Activated effector memory CD4-positive, alpha-beta T cell treated with Interleukin-2 at 50 U/mL for 16 hours (primary cell): ENCODE measurements around the gene PPP1R2B.

Experiments
- DNase-seq: peaks from one replicate; pipeline ENCODE4 v3.0.0-alpha.2; 2020

PPP1R2B gene

GRCh38 chr5:156883316-156883875 lies 33.3 kb downstream of the PPP1R2B start:
- no peak for DNase-seq

DNA sequence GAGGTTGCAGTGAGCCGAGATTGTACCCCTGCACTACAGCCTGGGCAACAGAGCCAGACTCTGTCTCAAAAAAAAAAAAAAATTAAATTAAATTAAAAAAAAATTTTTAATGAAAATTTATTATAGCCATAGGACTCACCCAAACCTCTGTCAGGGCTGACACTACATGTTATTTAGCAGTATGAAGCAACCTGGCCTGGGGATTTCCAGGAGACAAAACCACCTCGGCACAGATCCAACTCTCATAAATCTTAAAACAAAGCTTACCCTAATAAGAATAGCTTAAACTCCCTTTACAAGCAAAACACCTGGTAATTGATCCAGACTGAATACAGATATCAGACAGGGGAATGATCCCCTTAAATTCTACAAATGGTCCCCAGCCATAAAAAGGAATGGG lies 38.4 kb downstream of the PPP1R2B start:
- no peak for DNase-seq

GRCh38 chr5:156892223-156892622 lies 42.1 kb downstream of the PPP1R2B start:
- DNase-seq, result no peak

DNA sequence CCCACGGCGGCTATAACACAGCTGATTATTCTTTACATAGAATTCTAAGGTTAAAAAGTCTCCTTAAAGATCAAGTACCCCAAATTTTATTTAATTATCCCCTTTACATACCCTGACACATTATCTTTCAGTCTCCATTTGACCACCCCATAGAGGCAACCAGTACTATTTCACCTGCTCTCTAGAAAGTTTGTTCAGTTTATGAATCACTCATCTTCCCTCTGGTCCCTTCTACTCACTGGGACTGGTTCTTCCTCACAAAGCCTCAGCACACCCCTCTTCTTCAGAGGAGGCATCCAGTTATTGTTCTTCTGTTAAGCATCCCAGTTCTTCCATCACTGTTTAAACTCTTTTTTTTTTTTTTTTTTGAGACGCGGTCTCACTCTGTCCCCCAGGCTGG lies 42.8 kb downstream of the PPP1R2B start:
- DNase-seq, result no peak

DNA sequence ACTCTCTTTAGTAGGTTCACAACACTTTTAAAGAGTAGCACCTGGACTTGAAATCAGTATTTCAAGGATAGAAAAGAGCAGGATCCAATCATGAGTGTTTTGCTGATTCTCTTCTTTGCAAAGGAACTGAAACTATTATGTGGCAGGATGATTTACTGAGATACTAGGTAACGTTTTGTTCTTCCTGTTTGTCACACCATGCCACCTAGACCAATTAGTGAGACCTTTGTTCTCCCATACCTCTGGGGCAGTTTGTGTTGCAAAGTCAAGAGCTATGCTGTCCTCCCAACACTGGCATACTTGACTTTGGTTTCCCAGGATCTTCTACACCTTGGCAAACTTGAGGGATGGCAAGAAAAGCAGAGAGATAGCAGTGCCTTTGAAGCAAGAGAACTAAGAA lies 43.4 kb downstream of the PPP1R2B start:
- DNase-seq, result no peak

- no peak for DNase-seq
These were observed 46.5 kb downstream of the PPP1R2B start for GRCh38 chr5:156896546-156896945.
